Pancreas (tissue), 10 donors: ENCODE results near the gene EID3. TPM values are rescaled to one million over a fixed set of nuclear protein-coding genes. Genes with fewer than 3 reads are reported as not detected.

Experiments used
- ATAC-seq, 4 donors: fragments of 200-7000 bp; cut with Tn5 transposase; one replicate each; pipeline versions ENCODE4 v1.8.0 to v1.9.1; 2020; ENCODE audit warnings: mild to moderate bottlenecking in 4 of 4, moderate library complexity in 4 of 4
- DNase-seq, 6 donors: peaks; one replicate each; pipeline ENCODE4 v3.0.0-alpha.2; 2020
- FAIRE-seq: peaks from 2 replicates; lab custom pipeline; 2012; peaks lifted over from hg19 to GRCh38; lab: Jason Lieb, UNC
- H3K27ac ChIP-seq, 4 donors: fragments of 200-600 bp; sonication (generic); 1 replicate in 3 of 4; 2 replicates in 1 of 4; pipeline versions ENCODE4 v1.5.0 to v1.8.0; 2020
- H3K27me3 ChIP-seq, 4 donors: fragments of 200-600 bp; one replicate each; pipeline ENCODE4 v1.8.0; 2021
- H3K36me3 ChIP-seq, 3 donors: fragments of 200-600 bp; sonication (generic) in 1 of 3; one replicate each; pipeline versions ENCODE4 v1.5.0 to v1.8.0; 2020 to 2021
- H3K4me1 ChIP-seq, 3 donors: fragments of 200-600 bp; one replicate each; pipeline ENCODE4 v1.8.0; 2021
- H3K4me3 ChIP-seq, 4 donors: fragments of 200-600 bp; sonication (generic) in 2 of 4; one replicate each; pipeline versions ENCODE4 v1.5.0 to v1.8.0; 2020 to 2021
- H3K9me3 ChIP-seq, 4 donors: fragments of 200-600 bp; one replicate each; pipeline ENCODE4 v1.8.0; 2021
- whole genome bisulfite sequencing, 2 donors: extraction: QIAGEN DNeasy Blood & Tissue Kit; methylation state at CpG; one replicate each; pipeline ENCODE4 v1.1.7; 2013; 5-methylcytosine and 5-hydroxymethylcytosine counted together
- intact Hi-C, 3 donors: fragments of 100-400 bp; cut with DNase I; formaldehyde crosslinking; loops; one replicate each; pipeline versions ENCODE4 v1.11.1 to v1.14.2; 2022
- polyA plus RNA-seq, 2 donors: library from polyadenylated mRNA; stranded (reverse); fragments of 200-250 nt; gene quantifications; one replicate each; pipeline ENCODE4 v1.2.3, GENCODE V29; 2013
- total RNA-seq, 6 donors: library from RNA; stranded (reverse); fragmentation: NEBNext Ultra II Directional in 4 of 6; extraction: Animal tissue kit (Norgen Biotek cat#: 25700) in 4 of 6; gene quantifications; one replicate each; pipeline versions ENCODE4 v1.2.1 to v1.2.4, GENCODE V29; 2021 to 2023
- TF ChIP-seq, protein P1 (sequence below), 4 donors: fragments of 200-600 bp; sonication (generic) in 3 of 4; IDR thresholded peaks; one replicate each; pipeline versions ENCODE4 v1.5.0 to v1.8.0; 2021; ENCODE audit warnings: antibody characterized with exemption in 4 of 4
- donor health status: healthy with polysubstance abuse.
- donor health status: DM: no; HTN: no; CAD: no; lungs with moderate emphysema.
- donor health status: DM: no; HTN: no; CAD: no.
- donor health status: control.
- donor health status: control.
- donor health status: Bipolar disorder and iron deficiency.
- donor health status: DM: yes; HTN: yes; CAD: no.
- donor health status: DM: no; HTN: no; CAD: no.
- donor health status: DM: no; HTN: no; CAD: no.
- donor health status: DM: yes; HTN: yes; CAD: no.

Gene EID3
- total and polyA plus RNA-seq, 8 donors = 0.98 to 2.4 (median 1.2) TPM

DNA sequence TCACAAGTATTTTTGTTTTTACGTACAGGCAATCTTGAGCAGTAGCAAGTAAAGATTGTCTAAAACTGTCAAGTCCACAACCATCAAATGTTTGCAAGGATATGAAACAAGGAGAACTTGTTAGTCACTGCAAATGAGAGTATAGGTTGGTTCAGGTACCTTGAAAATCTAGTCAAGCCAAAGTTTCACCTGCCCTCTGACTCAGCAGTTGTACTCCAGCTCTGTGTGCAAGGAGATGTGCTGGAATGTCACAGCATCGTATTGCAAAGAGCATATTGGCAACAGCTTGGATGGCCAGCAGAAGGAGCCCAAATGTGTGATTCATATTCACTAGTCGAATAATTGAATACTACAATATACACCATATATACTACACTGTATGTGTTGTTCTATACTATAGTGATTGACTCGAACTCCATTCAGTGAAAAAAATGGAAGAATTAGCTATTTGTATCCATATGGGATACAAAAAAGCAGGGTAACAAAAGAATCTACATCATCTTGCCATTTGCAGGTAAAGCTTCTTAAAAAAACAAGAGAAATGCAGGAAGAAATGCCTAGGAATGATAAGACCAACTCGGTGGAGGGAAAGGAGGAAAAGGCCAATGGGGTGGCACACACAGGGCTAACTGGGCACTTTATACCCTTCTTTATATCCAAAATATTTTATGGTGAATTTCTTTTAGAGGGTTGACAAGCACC, 44.0 kb downstream of the EID3 start:
- Histone ChIP-seq H3K4me3 (no peak overlapping the region), H3K36me3 (peaks cover 0 to 19% (median 10%) of the 10 kb centered on the region in 3 donors), H3K4me1 (no peaks in the 10 kb centered on the region), H3K9me3 (no peaks in the 10 kb centered on the region), H3K27me3 (no peaks in the 10 kb centered on the region), H3K27ac (no peak overlapping the region)
- TF ChIP-seq, protein P1, sequence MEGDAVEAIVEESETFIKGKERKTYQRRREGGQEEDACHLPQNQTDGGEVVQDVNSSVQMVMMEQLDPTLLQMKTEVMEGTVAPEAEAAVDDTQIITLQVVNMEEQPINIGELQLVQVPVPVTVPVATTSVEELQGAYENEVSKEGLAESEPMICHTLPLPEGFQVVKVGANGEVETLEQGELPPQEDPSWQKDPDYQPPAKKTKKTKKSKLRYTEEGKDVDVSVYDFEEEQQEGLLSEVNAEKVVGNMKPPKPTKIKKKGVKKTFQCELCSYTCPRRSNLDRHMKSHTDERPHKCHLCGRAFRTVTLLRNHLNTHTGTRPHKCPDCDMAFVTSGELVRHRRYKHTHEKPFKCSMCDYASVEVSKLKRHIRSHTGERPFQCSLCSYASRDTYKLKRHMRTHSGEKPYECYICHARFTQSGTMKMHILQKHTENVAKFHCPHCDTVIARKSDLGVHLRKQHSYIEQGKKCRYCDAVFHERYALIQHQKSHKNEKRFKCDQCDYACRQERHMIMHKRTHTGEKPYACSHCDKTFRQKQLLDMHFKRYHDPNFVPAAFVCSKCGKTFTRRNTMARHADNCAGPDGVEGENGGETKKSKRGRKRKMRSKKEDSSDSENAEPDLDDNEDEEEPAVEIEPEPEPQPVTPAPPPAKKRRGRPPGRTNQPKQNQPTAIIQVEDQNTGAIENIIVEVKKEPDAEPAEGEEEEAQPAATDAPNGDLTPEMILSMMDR (IDR thresholded peaks at IDR 0.05) = no peak
- ATAC-seq = no peak
- no peak for FAIRE-seq
- DNase-seq = no peak
- intact Hi-C loops = no loop called here
- 77 to 84% methylated on average over 5 of the region's 5 CpGs for WGBS, 2 donors

DNA sequence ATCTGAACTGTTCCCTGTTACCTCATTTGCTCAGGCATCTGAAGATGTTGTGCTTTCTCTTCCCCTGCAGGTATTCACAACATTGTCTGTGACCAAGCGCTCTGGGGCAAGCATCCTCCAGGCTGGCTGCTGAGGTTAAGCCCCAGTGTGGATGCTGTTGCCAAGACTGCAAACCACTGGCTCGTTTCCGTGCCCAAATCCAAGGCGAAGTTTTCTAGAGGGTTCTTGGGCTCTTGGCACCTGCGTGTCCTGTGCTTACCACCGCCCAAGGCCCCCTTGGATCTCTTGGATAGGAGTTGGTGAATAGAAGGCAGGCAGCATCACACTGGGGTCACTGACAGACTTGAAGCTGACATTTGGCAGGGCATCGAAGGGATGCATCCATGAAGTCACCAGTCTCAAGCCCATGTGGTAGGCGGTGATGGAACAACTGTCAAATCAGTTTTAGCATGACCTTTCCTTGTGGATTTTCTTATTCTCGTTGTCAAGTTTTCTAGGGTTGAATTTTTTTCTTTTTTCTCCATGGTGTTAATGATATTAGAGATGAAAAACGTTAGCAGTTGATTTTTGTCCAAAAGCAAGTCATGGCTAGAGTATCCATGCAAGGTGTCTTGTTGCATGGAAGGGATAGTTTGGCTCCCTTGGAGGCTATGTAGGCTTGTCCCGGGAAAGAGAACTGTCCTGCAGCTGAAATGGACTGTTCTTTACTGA, 44.9 kb downstream of the EID3 start:
- intact Hi-C loops = no loop called here
- TF ChIP-seq, protein P1 (IDR thresholded peaks at IDR 0.05) = no peak
- WGBS, 2 donors = 94% methylated on average over 11 of the region's 11 CpGs
- DNase-seq (no peak), FAIRE-seq (no peak), ATAC-seq (no peak)
- H3K4me3 ChIP-seq = no peak overlapping the region
- no peaks in the 10 kb centered on the region for H3K4me1 ChIP-seq
- no peaks in the 10 kb centered on the region for H3K27me3 ChIP-seq
- no peaks in the 10 kb centered on the region for H3K9me3 ChIP-seq
- H3K36me3 ChIP-seq = peaks cover 0 to 19% (median 10%) of the 10 kb centered on the region in 3 donors
- H3K27ac ChIP-seq = no peak overlapping the region

DNA sequence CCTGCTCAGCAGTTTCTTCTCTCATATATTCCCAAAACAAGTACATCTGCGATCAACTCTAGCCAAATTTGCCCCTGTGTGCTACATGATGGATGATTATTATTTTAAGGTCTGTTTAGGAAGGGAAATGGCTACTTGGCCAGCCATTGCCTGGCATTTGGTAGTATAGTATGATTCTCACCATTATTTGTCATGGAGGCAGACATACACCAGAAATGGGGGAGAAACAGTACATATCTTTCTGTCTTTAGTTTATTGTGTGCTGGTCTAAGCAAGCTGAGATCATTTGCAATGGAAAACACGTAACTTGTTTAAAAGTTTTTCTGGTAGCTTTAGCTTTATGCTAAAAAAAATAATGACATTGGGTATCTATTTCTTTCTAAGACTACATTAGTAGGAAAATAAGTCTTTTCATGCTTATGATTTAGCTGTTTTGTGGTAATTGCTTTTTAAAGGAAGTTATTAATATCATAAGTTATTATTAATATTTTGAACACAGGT, 45.5 kb downstream of the EID3 start:
- TF ChIP-seq, protein P1 (IDR thresholded peaks at IDR 0.05) = no peak
- no peak overlapping the region for H3K4me3 ChIP-seq
- H3K27ac ChIP-seq = no peak overlapping the region
- DNase-seq = no peak
- H3K4me1 ChIP-seq = no peaks in the 10 kb centered on the region
- no peaks in the 10 kb centered on the region for H3K9me3 ChIP-seq
- FAIRE-seq = no peak
- no peaks in the 10 kb centered on the region for H3K27me3 ChIP-seq
- no peak for ATAC-seq
- intact Hi-C loops = no loop called here
- WGBS, 2 donors = 97% methylated on average over 2 of the region's 2 CpGs
- peaks cover 0 to 19% (median 10%) of the 10 kb centered on the region in 3 donors for H3K36me3 ChIP-seq

DNA sequence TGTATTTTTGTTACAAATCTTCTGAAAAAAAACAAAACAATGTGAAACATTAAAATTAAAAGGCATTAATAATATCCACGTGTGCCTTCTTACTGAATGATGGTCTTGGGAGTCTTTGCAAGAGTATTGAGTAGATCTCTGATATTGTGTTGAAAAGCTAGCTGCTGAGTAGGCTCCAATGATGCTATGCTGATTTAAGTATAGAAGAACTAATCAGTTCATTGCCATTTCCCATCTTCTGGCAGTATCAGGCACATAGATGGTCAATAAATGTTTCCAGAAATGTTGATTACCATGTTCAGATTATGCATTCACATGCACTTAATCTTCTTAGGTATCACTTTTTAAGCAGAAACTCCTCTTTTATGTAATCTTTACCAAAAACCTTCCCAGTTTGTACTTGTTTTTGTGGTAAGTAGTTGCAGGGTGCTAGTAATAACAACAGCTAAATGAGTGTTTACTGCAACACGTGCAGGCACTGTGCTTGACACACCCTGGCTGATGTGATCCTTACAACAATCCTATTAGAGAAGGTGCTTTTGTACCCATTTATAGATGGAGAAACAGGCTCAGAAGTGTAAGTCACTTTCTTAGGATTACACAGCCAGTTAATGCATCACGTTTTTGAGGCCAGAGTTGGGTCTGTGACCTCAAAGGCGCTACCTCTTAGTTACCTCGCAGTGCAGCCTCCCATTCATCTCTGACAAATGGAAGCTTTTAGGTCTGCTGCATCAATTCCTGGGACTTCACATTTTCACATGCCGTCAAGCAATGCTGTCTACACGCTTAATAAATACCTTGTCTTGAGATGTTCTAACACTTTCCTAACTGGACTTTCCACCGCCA, 46.9 kb downstream of the EID3 start:
- no peak for FAIRE-seq

More for the DNA sequence above, 46.9 kb downstream of the EID3 start:
- Histone ChIP-seq H3K27ac (no peak overlapping the region), H3K36me3 (peaks cover 0 to 15% (median 10%) of the 10 kb centered on the region in 3 donors), H3K4me3 (no peak overlapping the region), H3K9me3 (no peaks in the 10 kb centered on the region), H3K27me3 (no peaks in the 10 kb centered on the region), H3K4me1 (no peaks in the 10 kb centered on the region)
- ATAC-seq (no peak), DNase-seq (no peak)
- intact Hi-C loops = no loop called here
- 88 to 92% methylated on average over 8 of the region's 8 CpGs for WGBS, 2 donors
- TF ChIP-seq, protein P1 (IDR thresholded peaks at IDR 0.05) = no peak
